GM19372 (cell line): Measurements from ENCODE around the gene TCN2.

ENCODE experiments used
- ATAC-seq: cut with Tn5 transposase; IDR thresholded peaks from one replicate; pipeline ENCODE4 v1.9.1; 2021; ENCODE audit warnings: mild to moderate bottlenecking, low read depth, moderate library complexity; ENCODE audit not compliant: unreplicated experiment

Gene TCN2

GRCh38 chr22:30643055-30643875 is 36.3 kb downstream of the TCN2 start:
- ATAC-seq = no peak

GRCh38 chr22:30646518-30647160 is 39.7 kb downstream of the TCN2 start:
- ATAC-seq = no peak

GRCh38 chr22:30647536-30647935 is 40.6 kb downstream of the TCN2 start:
- ATAC-seq = no peak

GRCh38 chr22:30648825-30649224 is 41.9 kb downstream of the TCN2 start:
- ATAC-seq = no peak

GRCh38 chr22:30649430-30650007 is 42.5 kb downstream of the TCN2 start:
- no peak for ATAC-seq

GRCh38 chr22:30650508-30651116 is 43.6 kb downstream of the TCN2 start:
- no peak for ATAC-seq

- ATAC-seq = no peak
Observed at GRCh38 chr22:30652852-30653251, 45.9 kb downstream of the TCN2 start.

GRCh38 chr22:30654361-30654760 is 47.4 kb downstream of the TCN2 start:
- no peak for ATAC-seq

- no peak for ATAC-seq
Observed at GRCh38 chr22:30655532-30655931, 48.6 kb downstream of the TCN2 start.

- no peak for ATAC-seq
Observed at GRCh38 chr22:30662040-30662439, 55.1 kb downstream of the TCN2 start.

- ATAC-seq = no peak
Observed at GRCh38 chr22:30664798-30665197, 57.8 kb downstream of the TCN2 start.

GRCh38 chr22:30665266-30665665 is 58.3 kb downstream of the TCN2 start:
- ATAC-seq = no peak

- no peak for ATAC-seq
Observed at GRCh38 chr22:30665786-30666185, 58.8 kb downstream of the TCN2 start.

- no peak for ATAC-seq
Observed at GRCh38 chr22:30667107-30667493, 60.1 kb downstream of the TCN2 start.

GRCh38 chr22:30667494-30668385 is 60.8 kb downstream of the TCN2 start, which contains the start of gene DUSP18:
DUSP18 (minus strand) TSS chr22:30667875; CDS start chr22:30664003, 3,872 bp downstream.
- ATAC-seq = peak; percentile 92

GRCh38 chr22:30668386-30668710 is 61.4 kb downstream of the TCN2 start:
- ATAC-seq = no peak

- ATAC-seq = no peak
Observed at GRCh38 chr22:30671071-30671470, 64.1 kb downstream of the TCN2 start.

GRCh38 chr22:30673136-30673535 is 66.2 kb downstream of the TCN2 start:
- no peak for ATAC-seq

GRCh38 chr22:30674482-30674881 is 67.5 kb downstream of the TCN2 start:
- no peak for ATAC-seq

- ATAC-seq = no peak
Observed at GRCh38 chr22:30675436-30675835, 68.5 kb downstream of the TCN2 start.
